IMR-90 (cell line): Measurements from ENCODE around the gene ABCB6. TPM values are rescaled to one million over a fixed set of nuclear protein-coding genes. Genes with fewer than 3 reads are reported as not detected.

Source experiments
- ATAC-seq: fragments of 200-7000 bp; cut with Tn5 transposase; 2 replicates; pipeline ENCODE4 v1.9.1; 2020; ENCODE audit warnings: low read depth, mild to moderate bottlenecking, moderate library complexity
- BruUV-seq: library from RNA; stranded (reverse); fragments of 400-500 nt; replicated peaks from 2 replicates; lab custom pipeline; 2021; lab: Mats Ljungman, UMichigan
- CTCF ChIA-PET: fragments of 300-600 bp; formaldehyde crosslinking; extraction: SDS; loops from one replicate; lab custom pipeline; 2021; ENCODE audit warnings: antibody characterized with exemption; lab: Yijun Ruan, JAX
- POLR2A ChIA-PET: fragments of 300-600 bp; sonication (Branson Sonifier 250); formaldehyde crosslinking; loops from one replicate; lab custom pipeline; 2022; ENCODE audit warnings: antibody characterized with exemption; ENCODE audit not compliant: unreplicated experiment; lab: Charles Lee
- DNase-seq: peaks from one replicate; pipeline ENCODE4 v3.0.0; 2013
- H2AFZ ChIP-seq: replicated peaks from 2 replicates; pipeline ENCODE3; 2013; ENCODE audit warnings: low read length, mild to moderate bottlenecking; ENCODE audit not compliant: poor library complexity
- H2AK5ac ChIP-seq: 2 replicates; pipeline ENCODE4 v1.6.1; 2013; ENCODE audit warnings: low read depth, low read length, inconsistent platforms
- H2AK9ac ChIP-seq: replicated peaks from 2 replicates; pipeline ENCODE3; 2013; ENCODE audit warnings: mild to moderate bottlenecking, low read depth, low read length, moderate library complexity; ENCODE audit not compliant: poor library complexity
- H2BK120ac ChIP-seq: 2 replicates; pipeline ENCODE4 v1.6.1; 2013; ENCODE audit warnings: low read depth, low read length, inconsistent platforms
- H2BK15ac ChIP-seq: 3 replicates; pipeline ENCODE4 v1.6.1; 2013; ENCODE audit warnings: low read depth, low read length, inconsistent platforms
- H2BK20ac ChIP-seq: 2 replicates; pipeline ENCODE4 v1.6.1; 2013; ENCODE audit warnings: low read depth, mild to moderate bottlenecking, inconsistent platforms, low read length, moderate library complexity
- H2BK5ac ChIP-seq: 2 replicates; pipeline ENCODE4 v1.6.1; 2013; ENCODE audit warnings: mild to moderate bottlenecking, low read depth, low read length, inconsistent platforms; ENCODE audit not compliant: poor library complexity, severe bottlenecking
- H3K14ac ChIP-seq: replicated peaks from 2 replicates; pipeline ENCODE4 v1.6.1; 2013; ENCODE audit warnings: low read depth, low read length, inconsistent platforms
- H3K18ac ChIP-seq: 2 replicates; pipeline ENCODE4 v1.6.1; 2013; ENCODE audit warnings: low read depth, low read length, control low read depth
- H3K23ac ChIP-seq: 2 replicates; pipeline ENCODE4 v1.6.1; 2013; ENCODE audit warnings: low read depth, low read length, inconsistent platforms
- H3K27ac ChIP-seq: 2 replicates; pipeline ENCODE4 v1.5.1; 2013; ENCODE audit warnings: mild to moderate bottlenecking, control low read depth, low read length; ENCODE audit not compliant: insufficient read depth
- H3K27me3 ChIP-seq: 2 replicates; pipeline ENCODE4 v1.6.1; 2013; ENCODE audit warnings: low read length; ENCODE audit not compliant: control insufficient read depth, insufficient read depth
- H3K36me3 ChIP-seq: 2 replicates; pipeline ENCODE4 v1.6.1; 2013; ENCODE audit warnings: low read length, mixed read lengths; ENCODE audit not compliant: control insufficient read depth, insufficient read depth
- H3K4ac ChIP-seq: 2 replicates; pipeline ENCODE4 v1.6.1; 2013; ENCODE audit warnings: low read depth, low read length, inconsistent platforms
- H3K4me1 ChIP-seq: 2 replicates; pipeline ENCODE4 v1.6.1; 2013; ENCODE audit warnings: low read length, mixed read lengths; ENCODE audit not compliant: control insufficient read depth, insufficient read depth
- H3K4me2 ChIP-seq: 2 replicates; pipeline ENCODE4 v1.6.1; 2013; ENCODE audit warnings: low read depth, mild to moderate bottlenecking, control low read depth, low read length, moderate library complexity
- H3K4me3 ChIP-seq: 2 replicates; pipeline ENCODE4 v1.5.1; 2013; ENCODE audit warnings: low read depth, mild to moderate bottlenecking, control low read depth, low read length, moderate library complexity; ENCODE audit not compliant: insufficient read depth
- H3K56ac ChIP-seq: 2 replicates; pipeline ENCODE4 v1.6.1; 2013; ENCODE audit warnings: low read length, inconsistent platforms; ENCODE audit not compliant: insufficient read depth; ENCODE audit errors: extremely low read depth
- H3K79me1 ChIP-seq, 2 experiments: 2 replicates each; pipeline ENCODE4 v1.6.1; 2013; ENCODE audit warnings: low read length in 2 of 2, inconsistent platforms in 1 of 2, low read depth in 1 of 2
- H3K9ac ChIP-seq: 2 replicates; pipeline ENCODE4 v1.6.1; 2013; ENCODE audit warnings: low read depth, low read length, control low read depth
- H3K9me1 ChIP-seq: 2 replicates; pipeline ENCODE4 v1.6.1; 2013; ENCODE audit warnings: low read length, inconsistent platforms; ENCODE audit not compliant: insufficient read depth
- H3K9me3 ChIP-seq: 2 replicates; pipeline ENCODE4 v1.6.1; 2013; ENCODE audit warnings: low read length; ENCODE audit not compliant: control insufficient read depth, insufficient read depth
- H4K20me1 ChIP-seq: 2 replicates; pipeline ENCODE4 v1.6.1; 2013; ENCODE audit warnings: low read length, inconsistent platforms; ENCODE audit not compliant: insufficient read depth
- H4K5ac ChIP-seq: 2 replicates; pipeline ENCODE4 v1.6.1; 2013; ENCODE audit warnings: mild to moderate bottlenecking, low read depth, low read length, control low read depth
- H4K8ac ChIP-seq, 2 experiments: 2 replicates each; pipeline ENCODE4 v1.6.1; 2013; ENCODE audit warnings: low read depth in 2 of 2, low read length in 2 of 2, control low read depth in 1 of 2, inconsistent platforms in 1 of 2
- H4K91ac ChIP-seq: 2 replicates; pipeline ENCODE4 v1.6.1; 2013; ENCODE audit warnings: low read depth, low read length, inconsistent platforms; ENCODE audit not compliant: insufficient read depth
- CEBPB ChIP-seq: IDR thresholded peaks from 2 replicates; pipeline ENCODE4 v1.6.1; 2012; ENCODE audit warnings: low read depth, low read length, improper control_type of control experiment
- MXI1 ChIP-seq: IDR thresholded peaks from 2 replicates; pipeline ENCODE4 v1.6.1; 2012; ENCODE audit warnings: low read depth, mild to moderate bottlenecking, low read length, moderate library complexity, borderline replicate concordance
- WGBS, 2 experiments: methylation state at CpG; one replicate each; pipeline versions ENCODE4 v1.1.5 to v1.1.7; 2013; ENCODE audit warnings: missing lambda C conversion rate in 2 of 2; ENCODE audit not compliant: insufficient read length in 1 of 2; ENCODE audit errors: extremely low coverage in 2 of 2; 5-methylcytosine and 5-hydroxymethylcytosine counted together
- dilution Hi-C: fragments of 300-500 bp; cut with HindIII; formaldehyde crosslinking; loops from one replicate; pipeline ENCODE4 v1.14.3; 2018; ENCODE audit warnings: low sequenced_read_pairs; ENCODE audit not compliant: unreplicated experiment
- in situ Hi-C: fragments of 300-500 bp; cut with MboI; formaldehyde crosslinking; loops from 3 replicates; pipeline ENCODE4 v1.14.3; 2019; ENCODE audit warnings: low sequenced_read_pairs, inconsistent platforms, mixed read lengths
- intact Hi-C: fragments of 100-400 bp; cut with micrococcal nuclease; formaldehyde crosslinking; loops from 2 replicates; pipeline ENCODE4 v1.10.0; 2022
- polyA plus RNA-seq, 3 experiments: library from polyadenylated mRNA; depleted of rRNA; stranded (reverse); fragments of >200 nt; gene quantifications; 2 replicates each; pipeline ENCODE4 v1.2.3, GENCODE V29; 2012; ENCODE audit warnings: low replicate concordance in 1 of 3
- total RNA-seq: library from RNA; depleted of rRNA; stranded (reverse); fragments of >200 nt; gene quantifications from 2 replicates; pipeline ENCODE4 v1.2.3, GENCODE V29; 2012

ABCB6 gene
- total and polyA plus RNA-seq, 2 of the 4 experiments (the other 2 are of a cell fraction), result 12.5 to 24.7 TPM

- Histone ChIP-seq H3K4ac (peak overlapping the region; percentile 51), H3K79me1 (peaks cover 46 to 56% of the 10 kb centered on the region in 2 experiments), H3K4me1 (peaks cover 5% of the 10 kb centered on the region), H3K14ac (peak overlapping the region; percentile 93), H3K9me3 (no peaks in the 10 kb centered on the region), H2BK15ac (0 out of 3 replicates have a peak overlapping the region, but pooled peaks have one; percentile 25), H3K9ac (peak overlapping the region; percentile 82), H3K27ac (peak overlapping the region; percentile 70), H4K20me1 (no peaks in the 10 kb centered on the region), H3K36me3 (peaks cover 36% of the 10 kb centered on the region), H3K9me1 (peaks cover 8% of the 10 kb centered on the region; the same call in 1 of the 2 replicates), H2BK20ac (no peak overlapping the region), H3K56ac (peak overlapping the region; percentile 69; the same call in 1 of the 2 replicates), H2BK120ac (no peak overlapping the region; the same call in 1 of the 2 replicates), H3K18ac (no peak overlapping the region), H2AFZ (peak overlapping the region; percentile 99), H4K8ac (peak overlapping the region; percentile 26 to 66; a peak in 2 of 4 replicates), H3K4me2 (peak overlapping the region; percentile 93), H2BK5ac (peak overlapping the region; percentile 71), H3K4me3 (peak overlapping the region; percentile 79), H3K23ac (peak overlapping the region; percentile 87), H4K5ac (peak overlapping the region; percentile 31), H3K27me3 (no peaks in the 10 kb centered on the region), H2AK5ac (peak overlapping the region; percentile 22; the same call in 1 of the 2 replicates), H4K91ac (peak overlapping the region; percentile 68), H2AK9ac (peak overlapping the region; percentile 94)
- in situ Hi-C loops (no loop called here), dilution Hi-C loops (no loop called here), intact Hi-C loops (loop anchor here (1.0 kb wide), 1 partner anchor 65 kb away; no protein-coding TSS in a partner anchor)
- no TSS peak for BruUV-seq
- ChIA-PET POLR2A (interaction anchor here (0.7 to 1.1 kb wide), 2 partner anchors 16 to 20 kb away, joined by 6 to 18 read pairs; no protein-coding TSS in a partner anchor), CTCF (interaction anchor here (1.3 kb wide), 1 partner anchor 66 kb away, joined by 8 read pairs; no protein-coding TSS in a partner anchor)
- WGBS, 2 experiments, result 100% methylated on average over 1 of the region's 19 CpGs; no CpG with 5 or more reads in 1 of the 2 experiments
- DNase-seq, result no peak
- peak; percentile 30; the same call in 1 of the 2 replicates for ATAC-seq
- TF ChIP-seq CEBPB, result no peak
- peak; percentile 8; the same call in 1 of the 2 replicates for TF ChIP-seq MXI1
These were observed 10.2 kb upstream of the ABCB6 start for GRCh38 chr2:219228911-219229304.
